IMR-90 (cell line): ENCODE data around the gene ADAP1. TPM values are rescaled to one million over a fixed set of nuclear protein-coding genes. Genes with fewer than 3 reads are reported as not detected.

Experiments
- ATAC-seq: fragments of 200-7000 bp; cut with Tn5 transposase; 2 replicates; pipeline ENCODE4 v1.9.1; 2020; ENCODE audit warnings: low read depth, mild to moderate bottlenecking, moderate library complexity
- BruUV-seq: library from RNA; stranded (reverse); fragments of 400-500 nt; replicated peaks from 2 replicates; lab custom pipeline; 2021; lab: Mats Ljungman, UMichigan
- CTCF ChIA-PET: fragments of 300-600 bp; formaldehyde crosslinking; extraction: SDS; loops from one replicate; lab custom pipeline; 2021; ENCODE audit warnings: antibody characterized with exemption; lab: Yijun Ruan, JAX
- POLR2A ChIA-PET: fragments of 300-600 bp; sonication (Branson Sonifier 250); formaldehyde crosslinking; loops from one replicate; lab custom pipeline; 2022; ENCODE audit warnings: antibody characterized with exemption; ENCODE audit not compliant: unreplicated experiment; lab: Charles Lee
- DNase-seq: peaks from one replicate; pipeline ENCODE4 v3.0.0; 2013
- H2AFZ ChIP-seq: replicated peaks from 2 replicates; pipeline ENCODE3; 2013; ENCODE audit warnings: low read length, mild to moderate bottlenecking; ENCODE audit not compliant: poor library complexity
- H2AK5ac ChIP-seq: 2 replicates; pipeline ENCODE4 v1.6.1; 2013; ENCODE audit warnings: low read depth, low read length, inconsistent platforms
- H2AK9ac ChIP-seq: replicated peaks from 2 replicates; pipeline ENCODE3; 2013; ENCODE audit warnings: mild to moderate bottlenecking, low read depth, low read length, moderate library complexity; ENCODE audit not compliant: poor library complexity
- H2BK120ac ChIP-seq: 2 replicates; pipeline ENCODE4 v1.6.1; 2013; ENCODE audit warnings: low read depth, low read length, inconsistent platforms
- H2BK15ac ChIP-seq: 3 replicates; pipeline ENCODE4 v1.6.1; 2013; ENCODE audit warnings: low read depth, low read length, inconsistent platforms
- H2BK20ac ChIP-seq: 2 replicates; pipeline ENCODE4 v1.6.1; 2013; ENCODE audit warnings: low read depth, mild to moderate bottlenecking, inconsistent platforms, low read length, moderate library complexity
- H2BK5ac ChIP-seq: 2 replicates; pipeline ENCODE4 v1.6.1; 2013; ENCODE audit warnings: mild to moderate bottlenecking, low read depth, low read length, inconsistent platforms; ENCODE audit not compliant: poor library complexity, severe bottlenecking
- H3K14ac ChIP-seq: replicated peaks from 2 replicates; pipeline ENCODE4 v1.6.1; 2013; ENCODE audit warnings: low read depth, low read length, inconsistent platforms
- H3K18ac ChIP-seq: 2 replicates; pipeline ENCODE4 v1.6.1; 2013; ENCODE audit warnings: low read depth, low read length, control low read depth
- H3K23ac ChIP-seq: 2 replicates; pipeline ENCODE4 v1.6.1; 2013; ENCODE audit warnings: low read depth, low read length, inconsistent platforms
- H3K27ac ChIP-seq: 2 replicates; pipeline ENCODE4 v1.5.1; 2013; ENCODE audit warnings: mild to moderate bottlenecking, control low read depth, low read length; ENCODE audit not compliant: insufficient read depth
- H3K27me3 ChIP-seq: 2 replicates; pipeline ENCODE4 v1.6.1; 2013; ENCODE audit warnings: low read length; ENCODE audit not compliant: control insufficient read depth, insufficient read depth
- H3K36me3 ChIP-seq: 2 replicates; pipeline ENCODE4 v1.6.1; 2013; ENCODE audit warnings: low read length, mixed read lengths; ENCODE audit not compliant: control insufficient read depth, insufficient read depth
- H3K4ac ChIP-seq: 2 replicates; pipeline ENCODE4 v1.6.1; 2013; ENCODE audit warnings: low read depth, low read length, inconsistent platforms
- H3K4me1 ChIP-seq: 2 replicates; pipeline ENCODE4 v1.6.1; 2013; ENCODE audit warnings: low read length, mixed read lengths; ENCODE audit not compliant: control insufficient read depth, insufficient read depth
- H3K4me2 ChIP-seq: 2 replicates; pipeline ENCODE4 v1.6.1; 2013; ENCODE audit warnings: low read depth, mild to moderate bottlenecking, control low read depth, low read length, moderate library complexity
- H3K4me3 ChIP-seq: 2 replicates; pipeline ENCODE4 v1.5.1; 2013; ENCODE audit warnings: low read depth, mild to moderate bottlenecking, control low read depth, low read length, moderate library complexity; ENCODE audit not compliant: insufficient read depth
- H3K56ac ChIP-seq: 2 replicates; pipeline ENCODE4 v1.6.1; 2013; ENCODE audit warnings: low read length, inconsistent platforms; ENCODE audit not compliant: insufficient read depth; ENCODE audit errors: extremely low read depth
- H3K79me1 ChIP-seq, 2 experiments: 2 replicates each; pipeline ENCODE4 v1.6.1; 2013; ENCODE audit warnings: low read length in 2 of 2, inconsistent platforms in 1 of 2, low read depth in 1 of 2
- H3K9ac ChIP-seq: 2 replicates; pipeline ENCODE4 v1.6.1; 2013; ENCODE audit warnings: low read depth, low read length, control low read depth
- H3K9me1 ChIP-seq: 2 replicates; pipeline ENCODE4 v1.6.1; 2013; ENCODE audit warnings: low read length, inconsistent platforms; ENCODE audit not compliant: insufficient read depth
- H3K9me3 ChIP-seq: 2 replicates; pipeline ENCODE4 v1.6.1; 2013; ENCODE audit warnings: low read length; ENCODE audit not compliant: control insufficient read depth, insufficient read depth
- H4K20me1 ChIP-seq: 2 replicates; pipeline ENCODE4 v1.6.1; 2013; ENCODE audit warnings: low read length, inconsistent platforms; ENCODE audit not compliant: insufficient read depth
- H4K5ac ChIP-seq: 2 replicates; pipeline ENCODE4 v1.6.1; 2013; ENCODE audit warnings: mild to moderate bottlenecking, low read depth, low read length, control low read depth
- H4K8ac ChIP-seq, 2 experiments: 2 replicates each; pipeline ENCODE4 v1.6.1; 2013; ENCODE audit warnings: low read depth in 2 of 2, low read length in 2 of 2, control low read depth in 1 of 2, inconsistent platforms in 1 of 2
- H4K91ac ChIP-seq: 2 replicates; pipeline ENCODE4 v1.6.1; 2013; ENCODE audit warnings: low read depth, low read length, inconsistent platforms; ENCODE audit not compliant: insufficient read depth
- CHD1 ChIP-seq: IDR thresholded peaks from 2 replicates; pipeline ENCODE4 v1.6.1; 2012; ENCODE audit warnings: low read depth, low read length, improper control_type of control experiment
- MAFK ChIP-seq: IDR thresholded peaks from 2 replicates; pipeline ENCODE4 v1.6.1; 2012; ENCODE audit warnings: low read depth, low read length, improper control_type of control experiment
- MAZ ChIP-seq: IDR thresholded peaks from 2 replicates; pipeline ENCODE4 v1.6.1; 2012; ENCODE audit warnings: low read depth, mild to moderate bottlenecking, low read length, improper control_type of control experiment, moderate library complexity, borderline replicate concordance
- RCOR1 ChIP-seq: IDR thresholded peaks from 2 replicates; pipeline ENCODE4 v1.6.1; 2012; ENCODE audit warnings: mild to moderate bottlenecking, low read length, improper control_type of control experiment; ENCODE audit not compliant: insufficient replicate concordance
- RFX5 ChIP-seq: IDR thresholded peaks from 2 replicates; pipeline ENCODE4 v1.8.0; 2012; ENCODE audit warnings: low read depth, mild to moderate bottlenecking, low read length, moderate library complexity
- WGBS, 2 experiments: methylation state at CpG; one replicate each; pipeline versions ENCODE4 v1.1.5 to v1.1.7; 2013; ENCODE audit warnings: missing lambda C conversion rate in 2 of 2; ENCODE audit not compliant: insufficient read length in 1 of 2; ENCODE audit errors: extremely low coverage in 2 of 2; 5-methylcytosine and 5-hydroxymethylcytosine counted together
- dilution Hi-C: fragments of 300-500 bp; cut with HindIII; formaldehyde crosslinking; loops from one replicate; pipeline ENCODE4 v1.14.3; 2018; ENCODE audit warnings: low sequenced_read_pairs; ENCODE audit not compliant: unreplicated experiment
- in situ Hi-C: fragments of 300-500 bp; cut with MboI; formaldehyde crosslinking; loops from 3 replicates; pipeline ENCODE4 v1.14.3; 2019; ENCODE audit warnings: low sequenced_read_pairs, inconsistent platforms, mixed read lengths
- intact Hi-C: fragments of 100-400 bp; cut with micrococcal nuclease; formaldehyde crosslinking; loops from 2 replicates; pipeline ENCODE4 v1.10.0; 2022
- polyA plus RNA-seq, 3 experiments: library from polyadenylated mRNA; depleted of rRNA; stranded (reverse); fragments of >200 nt; gene quantifications; 2 replicates each; pipeline ENCODE4 v1.2.3, GENCODE V29; 2012; ENCODE audit warnings: low replicate concordance in 1 of 3
- total RNA-seq: library from RNA; depleted of rRNA; stranded (reverse); fragments of >200 nt; gene quantifications from 2 replicates; pipeline ENCODE4 v1.2.3, GENCODE V29; 2012

Gene ADAP1
- total and polyA plus RNA-seq, 2 of the 4 experiments (the other 2 are of a cell fraction): 1.4 to 2.0 TPM

DNA sequence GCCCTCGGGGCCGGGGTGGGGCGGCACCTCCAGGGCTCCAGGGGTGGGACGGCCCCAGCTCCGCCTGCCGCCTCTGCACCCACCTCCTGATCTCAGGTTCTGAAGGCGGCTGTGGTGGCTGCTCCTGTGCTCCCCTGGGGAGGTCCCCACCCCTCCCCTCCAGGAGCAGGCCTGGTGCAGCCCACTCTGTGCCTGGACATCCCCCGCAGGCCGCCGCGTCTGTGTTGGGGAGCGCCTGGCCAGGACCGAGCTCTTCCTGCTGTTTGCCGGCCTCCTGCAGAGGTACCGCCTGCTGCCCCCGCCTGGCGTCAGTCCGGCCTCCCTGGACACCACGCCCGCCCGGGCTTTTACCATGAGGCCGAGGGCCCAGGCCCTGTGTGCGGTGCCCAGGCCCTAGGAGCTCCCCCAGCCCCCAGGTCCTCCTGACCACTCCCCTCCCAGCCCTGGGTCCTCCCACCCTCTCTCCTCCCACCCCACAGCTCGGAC lies 34.0 kb upstream of the ADAP1 start:
- Histone ChIP-seq H3K14ac (no peak overlapping the region), H3K27ac (no peak overlapping the region), H3K79me1 (no peaks in the 10 kb centered on the region), H3K9me3 (no peaks in the 10 kb centered on the region), H3K18ac (no peak overlapping the region), H2BK5ac (no peak overlapping the region), H3K56ac (no peak overlapping the region), H3K36me3 (no peaks in the 10 kb centered on the region), H2AK5ac (no peak overlapping the region), H3K9me1 (no peaks in the 10 kb centered on the region), H3K4me3 (no peak overlapping the region), H2BK20ac (no peak overlapping the region), H3K4me1 (no peaks in the 10 kb centered on the region; the same call in 1 of the 2 replicates), H3K27me3 (no peaks in the 10 kb centered on the region; the same call in 1 of the 2 replicates), H2AK9ac (peak overlapping the region; percentile 82), H2BK120ac (no peak overlapping the region), H2AFZ (peak overlapping the region; percentile 70), H4K91ac (no peak overlapping the region), H4K5ac (no peak overlapping the region), H4K20me1 (peaks cover 7% of the 10 kb centered on the region; the same call in 1 of the 2 replicates), H3K9ac (no peak overlapping the region), H4K8ac (no peak overlapping the region), H2BK15ac (no peak overlapping the region), H3K23ac (no peak overlapping the region), H3K4me2 (no peak overlapping the region), H3K4ac (no peak overlapping the region)
- in situ Hi-C loops: no loop called here
- TF ChIP-seq RCOR1: no peak
- TF ChIP-seq MAZ: no peak
- no peak for TF ChIP-seq MAFK
- TF ChIP-seq CHD1: no peak
- TF ChIP-seq RFX5: no peak
- WGBS, 2 experiments: 24% methylated on average over 10 of the region's 24 CpGs; no CpG with 5 or more reads in 1 of the 2 experiments
- BruUV-seq: no TSS peak
- intact Hi-C loops: no loop called here
- ATAC-seq: no peak
- dilution Hi-C loops: no loop called here
- ChIA-PET POLR2A (no interaction called here), CTCF (no interaction called here)
- no peak for DNase-seq
